ENCODE measurements around the gene MPC1.

Gene MPC1

GRCh38 chr6:166408936-166409755, 26.4 kb upstream of the MPC1 start:
- H3K27me3 ChIP-seq (ENCODE audit: insufficient read depth, poor library complexity, severe bottlenecking), result no peaks in the 10 kb centered on the region
- no peak for DNase-seq (ENCODE audit: low spot score)
- H3K4me1 ChIP-seq (ENCODE audit: insufficient read depth, poor library complexity, severe bottlenecking), result no peaks in the 10 kb centered on the region
- H3K9me3 ChIP-seq (ENCODE audit: severe bottlenecking), result no peaks in the 10 kb centered on the region
- no peak overlapping the region for H3K27ac ChIP-seq (ENCODE audit: poor library complexity, severe bottlenecking)
- H3K4me3 ChIP-seq (ENCODE audit: severe bottlenecking), result no peak overlapping the region
- H3K36me3 ChIP-seq (ENCODE audit: low read depth), result peaks cover under 1% of the 10 kb centered on the region; the same call in 1 of the 2 replicates
- no peak for ATAC-seq (ENCODE audit: low read depth)
- no peak for TF ChIP-seq CTCF (IDR thresholded peaks at IDR 0.05; ENCODE audit: poor library complexity, severe bottlenecking)

DNA sequence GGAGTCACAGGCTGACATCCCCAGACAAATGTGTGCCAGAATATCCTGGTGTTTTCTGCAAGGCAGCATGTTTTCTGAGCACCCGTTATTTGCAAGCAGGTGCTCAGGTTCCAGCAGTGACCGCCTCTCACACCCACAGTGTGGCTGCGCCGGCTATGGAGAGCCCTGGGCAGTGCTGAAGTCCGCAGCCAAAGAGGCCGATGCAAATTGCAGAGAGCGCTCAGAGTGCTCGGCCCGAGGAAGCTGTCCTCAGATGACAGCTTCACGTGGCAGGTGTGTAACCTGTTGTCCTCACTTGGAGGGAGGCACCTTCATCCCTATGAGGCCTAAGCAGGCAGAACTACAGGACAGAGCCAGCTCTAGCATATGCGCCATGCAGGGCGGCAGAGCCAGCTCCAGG, 23.5 kb upstream of the MPC1 start:
- Histone ChIP-seq H3K4me1 (ENCODE audit: insufficient read depth, poor library complexity, severe bottlenecking) (no peaks in the 10 kb centered on the region), H3K27ac (ENCODE audit: poor library complexity, severe bottlenecking) (no peak overlapping the region), H3K9me3 (ENCODE audit: severe bottlenecking) (no peaks in the 10 kb centered on the region), H3K27me3 (ENCODE audit: insufficient read depth, poor library complexity, severe bottlenecking) (no peaks in the 10 kb centered on the region), H3K36me3 (ENCODE audit: low read depth) (no peaks in the 10 kb centered on the region), H3K4me3 (ENCODE audit: severe bottlenecking) (no peak overlapping the region)
- no peak for TF ChIP-seq CTCF (IDR thresholded peaks at IDR 0.05; ENCODE audit: poor library complexity, severe bottlenecking)
- no peak for DNase-seq (ENCODE audit: low spot score)
- ATAC-seq (ENCODE audit: low read depth), result no peak

DNA sequence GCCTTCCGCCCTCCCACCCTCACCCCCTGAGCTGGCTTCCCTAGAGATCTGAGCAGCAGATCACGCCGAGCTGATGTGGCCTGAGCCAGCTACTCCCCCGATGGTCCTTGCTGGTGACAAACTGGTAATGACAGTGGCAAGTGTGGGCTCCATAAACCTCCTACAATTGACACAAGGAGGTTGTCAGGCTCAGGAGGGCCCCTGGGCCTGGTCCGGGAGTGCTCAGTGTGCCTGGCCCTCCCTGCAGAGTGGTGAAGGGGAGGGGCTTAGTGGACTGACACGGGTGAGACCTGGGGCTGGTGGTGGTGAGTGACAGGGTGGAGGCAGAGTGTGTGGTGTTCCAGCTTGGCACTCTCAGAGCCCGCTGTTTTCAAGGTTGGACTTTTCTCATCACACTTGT, 22.6 kb upstream of the MPC1 start:
- no peak overlapping the region for H3K27ac ChIP-seq (ENCODE audit: poor library complexity, severe bottlenecking)
- DNase-seq (ENCODE audit: low spot score), result no peak
- no peak for ATAC-seq (ENCODE audit: low read depth)
- H3K36me3 ChIP-seq (ENCODE audit: low read depth), result no peaks in the 10 kb centered on the region
- H3K4me3 ChIP-seq (ENCODE audit: severe bottlenecking), result no peak overlapping the region
- H3K27me3 ChIP-seq (ENCODE audit: insufficient read depth, poor library complexity, severe bottlenecking), result no peaks in the 10 kb centered on the region
- no peak for TF ChIP-seq CTCF (IDR thresholded peaks at IDR 0.05; ENCODE audit: poor library complexity, severe bottlenecking)
- H3K4me1 ChIP-seq (ENCODE audit: insufficient read depth, poor library complexity, severe bottlenecking), result no peaks in the 10 kb centered on the region
- H3K9me3 ChIP-seq (ENCODE audit: severe bottlenecking), result no peaks in the 10 kb centered on the region

- H3K36me3 ChIP-seq (ENCODE audit: low read depth), result no peaks in the 10 kb centered on the region
- H3K4me1 ChIP-seq (ENCODE audit: insufficient read depth, poor library complexity, severe bottlenecking), result no peaks in the 10 kb centered on the region
- H3K27ac ChIP-seq (ENCODE audit: poor library complexity, severe bottlenecking), result no peak overlapping the region
- ATAC-seq (ENCODE audit: low read depth) (no peak), DNase-seq (ENCODE audit: low spot score) (no peak)
- no peaks in the 10 kb centered on the region for H3K9me3 ChIP-seq (ENCODE audit: severe bottlenecking)
- no peak overlapping the region for H3K4me3 ChIP-seq (ENCODE audit: severe bottlenecking)
- no peaks in the 10 kb centered on the region for H3K27me3 ChIP-seq (ENCODE audit: insufficient read depth, poor library complexity, severe bottlenecking)
- TF ChIP-seq CTCF (IDR thresholded peaks at IDR 0.05; ENCODE audit: poor library complexity, severe bottlenecking), result no peak
These were observed 20.0 kb upstream of the MPC1 start for GRCh38 chr6:166402582-166403277.

All from RWPE2 (cell line).